ENCODE data around the gene NHEJ1. TPM values are rescaled to one million over a fixed set of nuclear protein-coding genes. Genes with fewer than 3 reads are reported as not detected.

The NHEJ1 gene
- total and polyA plus RNA-seq, 9 of the 15 experiments (the other 6 are each of a cell fraction or from before 2014, with no cell fraction given): 9.0 to 23.7 (median 13.9) TPM

DNA sequence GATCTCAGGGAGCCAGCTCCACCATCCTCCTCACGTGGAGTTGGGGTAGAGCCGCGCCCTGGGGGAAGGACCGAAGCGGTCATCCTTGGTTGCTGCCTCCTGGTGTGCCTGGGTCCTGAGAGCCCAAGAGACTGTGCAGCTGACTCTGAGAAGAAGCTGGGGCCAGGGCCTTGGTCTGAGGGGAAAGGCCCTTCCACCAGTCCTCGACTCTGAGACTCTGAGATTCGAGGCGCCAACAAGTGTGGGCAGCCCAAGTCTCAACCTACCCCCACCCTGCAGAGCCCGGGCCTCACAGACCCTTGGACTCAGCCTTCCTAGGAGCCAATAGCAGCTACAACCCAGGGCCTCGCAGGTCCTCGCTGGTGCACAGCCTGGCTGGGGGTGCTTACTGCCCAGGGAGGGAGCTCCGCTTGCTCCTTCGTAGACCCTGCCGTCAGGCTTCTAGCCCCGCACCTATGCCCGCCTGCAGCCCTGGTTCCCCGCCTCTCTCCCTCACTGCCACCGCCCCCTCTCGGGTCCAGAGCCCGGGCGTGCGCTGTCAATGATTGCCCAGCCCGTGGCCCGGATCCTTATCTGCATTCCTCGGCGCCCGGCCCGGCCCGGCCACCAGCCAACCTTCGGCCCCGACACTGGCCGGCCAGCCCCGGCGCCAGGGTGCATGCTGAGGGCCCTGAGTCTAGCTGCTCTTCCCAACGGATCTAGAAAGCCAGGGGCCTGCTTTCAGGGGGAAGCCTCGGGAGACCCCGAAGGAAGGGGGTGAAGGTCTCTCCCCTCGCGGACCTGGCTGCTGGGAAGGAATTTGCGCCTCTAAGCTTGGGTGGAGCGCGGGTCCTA, 101.9 kb downstream of the NHEJ1 start (continued):
- TF ChIP-seq CBX5 (IDR thresholded peaks at IDR 0.05; ENCODE audit: borderline replicate concordance, low read depth) (no peak), MAFK (IDR thresholded peaks at IDR 0.05; ENCODE audit: low read length) (no peak), NR2C2 (CRISPR knock-in tag; IDR thresholded peaks at IDR 0.05) (no peak), NR2C2 (tag; IDR thresholded peaks at IDR 0.05) (no peak)
- TF ChIP-seq, protein P1, sequence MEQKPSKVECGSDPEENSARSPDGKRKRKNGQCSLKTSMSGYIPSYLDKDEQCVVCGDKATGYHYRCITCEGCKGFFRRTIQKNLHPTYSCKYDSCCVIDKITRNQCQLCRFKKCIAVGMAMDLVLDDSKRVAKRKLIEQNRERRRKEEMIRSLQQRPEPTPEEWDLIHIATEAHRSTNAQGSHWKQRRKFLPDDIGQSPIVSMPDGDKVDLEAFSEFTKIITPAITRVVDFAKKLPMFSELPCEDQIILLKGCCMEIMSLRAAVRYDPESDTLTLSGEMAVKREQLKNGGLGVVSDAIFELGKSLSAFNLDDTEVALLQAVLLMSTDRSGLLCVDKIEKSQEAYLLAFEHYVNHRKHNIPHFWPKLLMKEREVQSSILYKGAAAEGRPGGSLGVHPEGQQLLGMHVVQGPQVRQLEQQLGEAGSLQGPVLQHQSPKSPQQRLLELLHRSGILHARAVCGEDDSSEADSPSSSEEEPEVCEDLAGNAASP (IDR thresholded peaks at IDR 0.05): no peak
- TF ChIP-seq, protein P2, sequence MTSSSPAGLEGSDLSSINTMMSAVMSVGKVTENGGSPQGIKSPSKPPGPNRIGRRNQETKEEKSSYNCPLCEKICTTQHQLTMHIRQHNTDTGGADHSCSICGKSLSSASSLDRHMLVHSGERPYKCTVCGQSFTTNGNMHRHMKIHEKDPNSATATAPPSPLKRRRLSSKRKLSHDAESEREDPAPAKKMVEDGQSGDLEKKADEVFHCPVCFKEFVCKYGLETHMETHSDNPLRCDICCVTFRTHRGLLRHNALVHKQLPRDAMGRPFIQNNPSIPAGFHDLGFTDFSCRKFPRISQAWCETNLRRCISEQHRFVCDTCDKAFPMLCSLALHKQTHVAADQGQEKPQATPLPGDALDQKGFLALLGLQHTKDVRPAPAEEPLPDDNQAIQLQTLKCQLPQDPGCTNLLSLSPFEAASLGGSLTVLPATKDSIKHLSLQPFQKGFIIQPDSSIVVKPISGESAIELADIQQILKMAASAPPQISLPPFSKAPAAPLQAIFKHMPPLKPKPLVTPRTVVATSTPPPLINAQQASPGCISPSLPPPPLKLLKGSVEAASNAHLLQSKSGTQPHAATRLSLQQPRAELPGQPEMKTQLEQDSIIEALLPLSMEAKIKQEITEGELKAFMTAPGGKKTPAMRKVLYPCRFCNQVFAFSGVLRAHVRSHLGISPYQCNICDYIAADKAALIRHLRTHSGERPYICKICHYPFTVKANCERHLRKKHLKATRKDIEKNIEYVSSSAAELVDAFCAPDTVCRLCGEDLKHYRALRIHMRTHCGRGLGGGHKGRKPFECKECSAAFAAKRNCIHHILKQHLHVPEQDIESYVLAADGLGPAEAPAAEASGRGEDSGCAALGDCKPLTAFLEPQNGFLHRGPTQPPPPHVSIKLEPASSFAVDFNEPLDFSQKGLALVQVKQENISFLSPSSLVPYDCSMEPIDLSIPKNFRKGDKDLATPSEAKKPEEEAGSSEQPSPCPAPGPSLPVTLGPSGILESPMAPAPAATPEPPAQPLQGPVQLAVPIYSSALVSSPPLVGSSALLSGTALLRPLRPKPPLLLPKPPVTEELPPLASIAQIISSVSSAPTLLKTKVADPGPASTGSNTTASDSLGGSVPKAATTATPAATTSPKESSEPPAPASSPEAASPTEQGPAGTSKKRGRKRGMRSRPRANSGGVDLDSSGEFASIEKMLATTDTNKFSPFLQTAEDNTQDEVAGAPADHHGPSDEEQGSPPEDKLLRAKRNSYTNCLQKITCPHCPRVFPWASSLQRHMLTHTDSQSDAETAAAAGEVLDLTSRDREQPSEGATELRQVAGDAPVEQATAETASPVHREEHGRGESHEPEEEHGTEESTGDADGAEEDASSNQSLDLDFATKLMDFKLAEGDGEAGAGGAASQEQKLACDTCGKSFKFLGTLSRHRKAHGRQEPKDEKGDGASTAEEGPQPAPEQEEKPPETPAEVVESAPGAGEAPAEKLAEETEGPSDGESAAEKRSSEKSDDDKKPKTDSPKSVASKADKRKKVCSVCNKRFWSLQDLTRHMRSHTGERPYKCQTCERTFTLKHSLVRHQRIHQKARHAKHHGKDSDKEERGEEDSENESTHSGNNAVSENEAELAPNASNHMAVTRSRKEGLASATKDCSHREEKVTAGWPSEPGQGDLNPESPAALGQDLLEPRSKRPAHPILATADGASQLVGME (CRISPR knock-in tag; IDR thresholded peaks at IDR 0.05): no peak

Measured in K562 (cell line).